HEK293T (cell line): ENCODE measurements around the gene P3H3.

Experiments used
- ARNT ChIP-seq: fragments of 450-650 bp; IDR thresholded peaks from 2 replicates; pipeline ENCODE4 v1.6.1; 2017; ENCODE audit warnings: mild to moderate bottlenecking
- BHLHE40 ChIP-seq: fragments of 450-650 bp; IDR thresholded peaks from 2 replicates; pipeline ENCODE4 v1.6.1; 2016; ENCODE audit warnings: mild to moderate bottlenecking, moderate library complexity, borderline replicate concordance
- CTBP1 ChIP-seq: fragments of 450-650 bp; IDR thresholded peaks from 2 replicates; pipeline ENCODE4 v1.6.1; 2016; ENCODE audit warnings: borderline replicate concordance
- FOXA1 ChIP-seq: fragments of 450-650 bp; IDR thresholded peaks from 2 replicates; pipeline ENCODE4 v1.6.1; 2016; ENCODE audit warnings: mild to moderate bottlenecking
- FOXK2 ChIP-seq: fragments of 450-650 bp; IDR thresholded peaks from 2 replicates; pipeline ENCODE4 v1.6.1; 2016; ENCODE audit warnings: mild to moderate bottlenecking
- FOXM1 ChIP-seq: fragments of 450-650 bp; IDR thresholded peaks from 2 replicates; pipeline ENCODE4 v1.6.1; 2017; ENCODE audit warnings: mild to moderate bottlenecking, borderline replicate concordance
- LEF1 ChIP-seq: fragments of 450-650 bp; IDR thresholded peaks from 2 replicates; pipeline ENCODE4 v1.6.1; 2017; ENCODE audit warnings: mild to moderate bottlenecking, borderline replicate concordance
- NFRKB ChIP-seq: fragments of 450-650 bp; IDR thresholded peaks from 2 replicates; pipeline ENCODE4 v1.6.1; 2016; ENCODE audit warnings: mild to moderate bottlenecking, moderate library complexity
- SP1 ChIP-seq: fragments of 450-650 bp; IDR thresholded peaks from 2 replicates; pipeline ENCODE4 v1.6.1; 2017
- SUZ12 ChIP-seq: fragments of 450-650 bp; IDR thresholded peaks from 2 replicates; pipeline ENCODE4 v1.6.1; 2016; ENCODE audit warnings: mild to moderate bottlenecking
- TARDBP ChIP-seq: fragments of 450-650 bp; IDR thresholded peaks from 2 replicates; pipeline ENCODE4 v1.6.1; 2016
- ZNF384 ChIP-seq: fragments of 450-650 bp; IDR thresholded peaks from 2 replicates; pipeline ENCODE4 v1.6.1; 2016

GRCh38 chr12:6872073-6873048 is 44.2 kb downstream of the P3H3 start:
- TF ChIP-seq NFRKB (no peak), SUZ12 (no peak), LEF1 (no peak), CTBP1 (no peak), SP1 (no peak), BHLHE40 (no peak), FOXA1 (no peak), TARDBP (no peak), ZNF384 (no peak), ARNT (no peak; the same call in 1 of the 2 replicates), FOXK2 (no peak), FOXM1 (0 out of 2 replicates have a peak, but pooled peaks have one; percentile 29)
